Activated T-cell treated with anti-CD3 and anti-CD28 coated beads for 24 hours (primary cell): Measurements from ENCODE around the gene SLC13A4.
"Not testable (repeated sequence)": the region's sequence is repeated elsewhere in the genome, so short reads cannot be mapped to it uniquely, and the experiment has no call there.

Experiments used
- DNase-seq: peaks from one replicate; pipeline ENCODE4 v3.0.0-alpha.2; 2020; ENCODE audit warnings: low read depth

SLC13A4 gene

GRCh38 chr7:135662123-135662372, 65.9 kb downstream of the SLC13A4 start:
- DNase-seq: no peak

- no peak for DNase-seq
Observed at GRCh38 chr7:135661311-135662122, 66.5 kb downstream of the SLC13A4 start.

GRCh38 chr7:135659159-135659846, 68.7 kb downstream of the SLC13A4 start:
- no peak for DNase-seq

GRCh38 chr7:135658564-135658963, 69.4 kb downstream of the SLC13A4 start:
- no peak for DNase-seq

GRCh38 chr7:135653340-135654080, 74.5 kb downstream of the SLC13A4 start:
- DNase-seq: no peak

GRCh38 chr7:135650831-135651573, 77.0 kb downstream of the SLC13A4 start:
- no peak for DNase-seq

GRCh38 chr7:135648235-135648634, 79.8 kb downstream of the SLC13A4 start:
- DNase-seq: no peak

GRCh38 chr7:135647755-135648154, 80.2 kb downstream of the SLC13A4 start:
- no peak for DNase-seq

- DNase-seq: no peak
Observed at GRCh38 chr7:135645296-135645904, 82.6 kb downstream of the SLC13A4 start.

- no peak for DNase-seq
Observed at GRCh38 chr7:135644729-135645128, 83.3 kb downstream of the SLC13A4 start.

GRCh38 chr7:135644154-135644553, 83.8 kb downstream of the SLC13A4 start:
- DNase-seq: no peak

GRCh38 chr7:135639690-135640089, 88.3 kb downstream of the SLC13A4 start:
- not testable (repeated sequence) for DNase-seq

- no peak for DNase-seq
Observed at GRCh38 chr7:135634191-135634878, 93.7 kb downstream of the SLC13A4 start.
